Measurements from ENCODE around the gene MYL2. TPM values are rescaled to one million over a fixed set of nuclear protein-coding genes. Genes with fewer than 3 reads are reported as not detected.

The MYL2 gene
- total RNA-seq, 1 experiment from 2014 or later = not detected

DNA sequence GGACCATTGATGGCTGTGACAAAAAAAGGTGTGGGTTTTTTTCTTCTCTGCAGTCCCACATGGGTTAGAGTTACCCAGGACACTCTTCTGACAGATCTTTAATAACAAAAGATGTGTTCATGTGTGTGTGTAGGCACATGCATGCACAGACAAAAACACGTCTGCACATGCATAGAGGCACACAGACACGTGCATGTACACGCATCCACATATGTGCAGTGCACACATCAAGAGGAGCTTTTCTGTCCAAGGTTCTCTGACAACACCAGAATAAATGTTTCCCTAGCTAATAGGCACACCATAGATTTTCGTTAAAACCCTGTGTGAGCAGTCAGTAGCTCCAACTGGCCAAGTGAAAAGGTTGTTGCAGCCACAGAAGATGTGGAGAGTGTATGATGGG, 2.8 kb upstream of the MYL2 start:
- Mint-ChIP-seq H3K9me3 (no peaks in the 10 kb centered on the region), H3K27ac (no peak overlapping the region), H3K36me3 (no peaks in the 10 kb centered on the region), H3K4me3 (no peak overlapping the region), H3K4me1 (peaks cover 28% of the 10 kb centered on the region), H3K27me3 (ENCODE audit: low read depth) (no peaks in the 10 kb centered on the region; the same call in 1 of the 2 replicates)
- ATAC-seq = no peak
- TF ChIP-seq, protein P1, sequence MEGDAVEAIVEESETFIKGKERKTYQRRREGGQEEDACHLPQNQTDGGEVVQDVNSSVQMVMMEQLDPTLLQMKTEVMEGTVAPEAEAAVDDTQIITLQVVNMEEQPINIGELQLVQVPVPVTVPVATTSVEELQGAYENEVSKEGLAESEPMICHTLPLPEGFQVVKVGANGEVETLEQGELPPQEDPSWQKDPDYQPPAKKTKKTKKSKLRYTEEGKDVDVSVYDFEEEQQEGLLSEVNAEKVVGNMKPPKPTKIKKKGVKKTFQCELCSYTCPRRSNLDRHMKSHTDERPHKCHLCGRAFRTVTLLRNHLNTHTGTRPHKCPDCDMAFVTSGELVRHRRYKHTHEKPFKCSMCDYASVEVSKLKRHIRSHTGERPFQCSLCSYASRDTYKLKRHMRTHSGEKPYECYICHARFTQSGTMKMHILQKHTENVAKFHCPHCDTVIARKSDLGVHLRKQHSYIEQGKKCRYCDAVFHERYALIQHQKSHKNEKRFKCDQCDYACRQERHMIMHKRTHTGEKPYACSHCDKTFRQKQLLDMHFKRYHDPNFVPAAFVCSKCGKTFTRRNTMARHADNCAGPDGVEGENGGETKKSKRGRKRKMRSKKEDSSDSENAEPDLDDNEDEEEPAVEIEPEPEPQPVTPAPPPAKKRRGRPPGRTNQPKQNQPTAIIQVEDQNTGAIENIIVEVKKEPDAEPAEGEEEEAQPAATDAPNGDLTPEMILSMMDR (IDR thresholded peaks at IDR 0.05) = no peak
- TF ChIP-seq, protein P2, sequence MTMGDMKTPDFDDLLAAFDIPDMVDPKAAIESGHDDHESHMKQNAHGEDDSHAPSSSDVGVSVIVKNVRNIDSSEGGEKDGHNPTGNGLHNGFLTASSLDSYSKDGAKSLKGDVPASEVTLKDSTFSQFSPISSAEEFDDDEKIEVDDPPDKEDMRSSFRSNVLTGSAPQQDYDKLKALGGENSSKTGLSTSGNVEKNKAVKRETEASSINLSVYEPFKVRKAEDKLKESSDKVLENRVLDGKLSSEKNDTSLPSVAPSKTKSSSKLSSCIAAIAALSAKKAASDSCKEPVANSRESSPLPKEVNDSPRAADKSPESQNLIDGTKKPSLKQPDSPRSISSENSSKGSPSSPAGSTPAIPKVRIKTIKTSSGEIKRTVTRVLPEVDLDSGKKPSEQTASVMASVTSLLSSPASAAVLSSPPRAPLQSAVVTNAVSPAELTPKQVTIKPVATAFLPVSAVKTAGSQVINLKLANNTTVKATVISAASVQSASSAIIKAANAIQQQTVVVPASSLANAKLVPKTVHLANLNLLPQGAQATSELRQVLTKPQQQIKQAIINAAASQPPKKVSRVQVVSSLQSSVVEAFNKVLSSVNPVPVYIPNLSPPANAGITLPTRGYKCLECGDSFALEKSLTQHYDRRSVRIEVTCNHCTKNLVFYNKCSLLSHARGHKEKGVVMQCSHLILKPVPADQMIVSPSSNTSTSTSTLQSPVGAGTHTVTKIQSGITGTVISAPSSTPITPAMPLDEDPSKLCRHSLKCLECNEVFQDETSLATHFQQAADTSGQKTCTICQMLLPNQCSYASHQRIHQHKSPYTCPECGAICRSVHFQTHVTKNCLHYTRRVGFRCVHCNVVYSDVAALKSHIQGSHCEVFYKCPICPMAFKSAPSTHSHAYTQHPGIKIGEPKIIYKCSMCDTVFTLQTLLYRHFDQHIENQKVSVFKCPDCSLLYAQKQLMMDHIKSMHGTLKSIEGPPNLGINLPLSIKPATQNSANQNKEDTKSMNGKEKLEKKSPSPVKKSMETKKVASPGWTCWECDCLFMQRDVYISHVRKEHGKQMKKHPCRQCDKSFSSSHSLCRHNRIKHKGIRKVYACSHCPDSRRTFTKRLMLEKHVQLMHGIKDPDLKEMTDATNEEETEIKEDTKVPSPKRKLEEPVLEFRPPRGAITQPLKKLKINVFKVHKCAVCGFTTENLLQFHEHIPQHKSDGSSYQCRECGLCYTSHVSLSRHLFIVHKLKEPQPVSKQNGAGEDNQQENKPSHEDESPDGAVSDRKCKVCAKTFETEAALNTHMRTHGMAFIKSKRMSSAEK (CRISPR knock-in tag; IDR thresholded peaks at IDR 0.05; ENCODE audit: borderline replicate concordance) = no peak
- no peak for TF ChIP-seq ZBTB21 (CRISPR knock-in tag; IDR thresholded peaks at IDR 0.05; ENCODE audit: borderline replicate concordance)
- CTCF ChIA-PET = interaction anchor here (0.6 to 1.0 kb wide), 3 partner anchors 13 to 95 kb away, joined by 3 to 5 read pairs (median 4); no protein-coding TSS in a partner anchor
- DNase-seq (ENCODE audit: low spot score) = no peak
- POLR2A ChIA-PET = no interaction called here

DNA sequence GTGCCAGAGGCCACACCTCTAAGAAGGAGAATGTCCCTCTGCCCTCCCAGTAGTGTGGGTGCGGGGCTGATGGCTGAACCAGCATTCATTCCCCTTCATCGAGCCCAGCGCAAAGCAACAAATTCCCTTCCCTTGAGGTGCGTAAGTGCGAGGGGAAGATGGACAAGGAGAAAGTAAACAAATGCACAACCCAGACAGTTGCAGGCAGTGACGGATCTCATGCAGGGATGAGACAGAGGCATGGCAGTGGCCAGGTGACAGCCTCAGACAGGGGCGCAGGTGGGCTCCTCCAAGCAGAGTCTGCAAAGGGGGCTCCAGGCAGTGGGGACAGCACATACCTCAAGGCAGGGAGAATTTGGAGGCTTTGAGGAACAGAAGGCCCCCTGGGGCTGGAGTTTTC, 2.3 kb upstream of the MYL2 start:
- no peaks in the 10 kb centered on the region for H3K36me3 Mint-ChIP-seq
- CTCF ChIA-PET = interaction anchor here (0.6 to 1.0 kb wide), 3 partner anchors 14 to 94 kb away, joined by 3 to 5 read pairs (median 4); no protein-coding TSS in a partner anchor
- H3K4me3 Mint-ChIP-seq = no peak overlapping the region
- peaks cover 34% of the 10 kb centered on the region for H3K4me1 Mint-ChIP-seq
- DNase-seq (ENCODE audit: low spot score) (no peak), ATAC-seq (peak; percentile 50; the same call in 1 of the 2 replicates)
- POLR2A ChIA-PET = no interaction called here
- peak overlapping the region; percentile 54; the same call in 1 of the 2 replicates for H3K27ac Mint-ChIP-seq
- no peaks in the 10 kb centered on the region; the same call in 1 of the 2 replicates for H3K27me3 Mint-ChIP-seq (ENCODE audit: low read depth)
- H3K9me3 Mint-ChIP-seq = no peaks in the 10 kb centered on the region
- TF ChIP-seq, protein P3, sequence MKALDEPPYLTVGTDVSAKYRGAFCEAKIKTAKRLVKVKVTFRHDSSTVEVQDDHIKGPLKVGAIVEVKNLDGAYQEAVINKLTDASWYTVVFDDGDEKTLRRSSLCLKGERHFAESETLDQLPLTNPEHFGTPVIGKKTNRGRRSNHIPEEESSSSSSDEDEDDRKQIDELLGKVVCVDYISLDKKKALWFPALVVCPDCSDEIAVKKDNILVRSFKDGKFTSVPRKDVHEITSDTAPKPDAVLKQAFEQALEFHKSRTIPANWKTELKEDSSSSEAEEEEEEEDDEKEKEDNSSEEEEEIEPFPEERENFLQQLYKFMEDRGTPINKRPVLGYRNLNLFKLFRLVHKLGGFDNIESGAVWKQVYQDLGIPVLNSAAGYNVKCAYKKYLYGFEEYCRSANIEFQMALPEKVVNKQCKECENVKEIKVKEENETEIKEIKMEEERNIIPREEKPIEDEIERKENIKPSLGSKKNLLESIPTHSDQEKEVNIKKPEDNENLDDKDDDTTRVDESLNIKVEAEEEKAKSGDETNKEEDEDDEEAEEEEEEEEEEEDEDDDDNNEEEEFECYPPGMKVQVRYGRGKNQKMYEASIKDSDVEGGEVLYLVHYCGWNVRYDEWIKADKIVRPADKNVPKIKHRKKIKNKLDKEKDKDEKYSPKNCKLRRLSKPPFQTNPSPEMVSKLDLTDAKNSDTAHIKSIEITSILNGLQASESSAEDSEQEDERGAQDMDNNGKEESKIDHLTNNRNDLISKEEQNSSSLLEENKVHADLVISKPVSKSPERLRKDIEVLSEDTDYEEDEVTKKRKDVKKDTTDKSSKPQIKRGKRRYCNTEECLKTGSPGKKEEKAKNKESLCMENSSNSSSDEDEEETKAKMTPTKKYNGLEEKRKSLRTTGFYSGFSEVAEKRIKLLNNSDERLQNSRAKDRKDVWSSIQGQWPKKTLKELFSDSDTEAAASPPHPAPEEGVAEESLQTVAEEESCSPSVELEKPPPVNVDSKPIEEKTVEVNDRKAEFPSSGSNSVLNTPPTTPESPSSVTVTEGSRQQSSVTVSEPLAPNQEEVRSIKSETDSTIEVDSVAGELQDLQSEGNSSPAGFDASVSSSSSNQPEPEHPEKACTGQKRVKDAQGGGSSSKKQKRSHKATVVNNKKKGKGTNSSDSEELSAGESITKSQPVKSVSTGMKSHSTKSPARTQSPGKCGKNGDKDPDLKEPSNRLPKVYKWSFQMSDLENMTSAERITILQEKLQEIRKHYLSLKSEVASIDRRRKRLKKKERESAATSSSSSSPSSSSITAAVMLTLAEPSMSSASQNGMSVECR (CRISPR knock-in tag; IDR thresholded peaks at IDR 0.05; ENCODE audit: borderline replicate concordance) = no peak
- TF ChIP-seq JAZF1 (CRISPR knock-in tag; IDR thresholded peaks at IDR 0.05) (no peak), ZNF416 (CRISPR knock-in tag; IDR thresholded peaks at IDR 0.05) (no peak), MYBL2 (CRISPR knock-in tag; IDR thresholded peaks at IDR 0.05) (no peak), TP53 (CRISPR knock-in tag; IDR thresholded peaks at IDR 0.05) (no peak), MXD4 (CRISPR knock-in tag; IDR thresholded peaks at IDR 0.05; ENCODE audit: borderline replicate concordance) (no peak), KAT7 (CRISPR knock-in tag; IDR thresholded peaks at IDR 0.05; ENCODE audit: borderline replicate concordance) (no peak), NR3C1 (CRISPR knock-in tag; conservative IDR thresholded peaks at IDR 0.05; ENCODE audit: low read depth) (no peak)
- TF ChIP-seq, protein P4, sequence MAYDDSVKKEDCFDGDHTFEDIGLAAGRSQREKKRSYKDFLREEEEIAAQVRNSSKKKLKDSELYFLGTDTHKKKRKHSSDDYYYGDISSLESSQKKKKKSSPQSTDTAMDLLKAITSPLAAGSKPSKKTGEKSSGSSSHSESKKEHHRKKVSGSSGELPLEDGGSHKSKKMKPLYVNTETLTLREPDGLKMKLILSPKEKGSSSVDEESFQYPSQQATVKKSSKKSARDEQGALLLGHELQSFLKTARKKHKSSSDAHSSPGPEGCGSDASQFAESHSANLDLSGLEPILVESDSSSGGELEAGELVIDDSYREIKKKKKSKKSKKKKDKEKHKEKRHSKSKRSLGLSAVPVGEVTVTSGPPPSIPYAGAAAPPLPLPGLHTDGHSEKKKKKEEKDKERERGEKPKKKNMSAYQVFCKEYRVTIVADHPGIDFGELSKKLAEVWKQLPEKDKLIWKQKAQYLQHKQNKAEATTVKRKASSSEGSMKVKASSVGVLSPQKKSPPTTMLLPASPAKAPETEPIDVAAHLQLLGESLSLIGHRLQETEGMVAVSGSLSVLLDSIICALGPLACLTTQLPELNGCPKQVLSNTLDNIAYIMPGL (CRISPR knock-in tag; IDR thresholded peaks at IDR 0.05) = no peak
- TF ChIP-seq, protein P5, sequence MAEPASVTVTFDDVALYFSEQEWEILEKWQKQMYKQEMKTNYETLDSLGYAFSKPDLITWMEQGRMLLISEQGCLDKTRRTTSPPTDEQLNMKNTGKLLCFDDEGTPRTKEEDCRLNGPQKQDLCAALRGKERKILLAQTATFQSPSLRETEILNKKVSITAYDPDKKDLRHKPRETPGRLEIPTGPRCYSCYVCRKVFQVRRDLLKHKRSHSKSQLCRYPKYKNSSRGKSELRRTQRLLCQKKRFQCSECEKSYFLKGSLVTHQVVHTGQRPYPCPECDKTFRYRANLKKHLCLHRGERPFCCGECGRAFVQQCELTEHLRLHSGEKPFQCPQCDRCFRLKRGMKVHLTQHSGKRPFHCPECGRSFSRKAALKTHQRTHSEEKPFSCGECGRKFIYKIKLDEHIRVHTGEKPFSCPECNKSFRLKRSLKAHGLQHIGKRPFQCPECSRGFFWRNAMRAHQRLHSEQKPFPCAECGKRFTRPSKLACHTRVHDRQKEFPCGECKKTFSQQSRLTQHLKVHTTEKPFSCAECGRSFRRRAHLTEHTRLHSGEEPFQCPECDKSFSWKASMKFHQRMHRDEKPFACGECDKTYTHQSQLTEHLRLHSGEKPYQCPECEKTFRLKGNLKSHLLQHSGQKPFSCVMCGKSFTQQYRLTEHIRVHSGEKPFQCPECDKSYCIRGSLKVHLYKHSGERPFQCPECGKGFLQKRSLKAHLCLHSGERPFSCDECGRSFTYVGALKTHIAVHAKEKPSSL (CRISPR knock-in tag; conservative IDR thresholded peaks at IDR 0.05) = no peak
- TF ChIP-seq, protein P6, sequence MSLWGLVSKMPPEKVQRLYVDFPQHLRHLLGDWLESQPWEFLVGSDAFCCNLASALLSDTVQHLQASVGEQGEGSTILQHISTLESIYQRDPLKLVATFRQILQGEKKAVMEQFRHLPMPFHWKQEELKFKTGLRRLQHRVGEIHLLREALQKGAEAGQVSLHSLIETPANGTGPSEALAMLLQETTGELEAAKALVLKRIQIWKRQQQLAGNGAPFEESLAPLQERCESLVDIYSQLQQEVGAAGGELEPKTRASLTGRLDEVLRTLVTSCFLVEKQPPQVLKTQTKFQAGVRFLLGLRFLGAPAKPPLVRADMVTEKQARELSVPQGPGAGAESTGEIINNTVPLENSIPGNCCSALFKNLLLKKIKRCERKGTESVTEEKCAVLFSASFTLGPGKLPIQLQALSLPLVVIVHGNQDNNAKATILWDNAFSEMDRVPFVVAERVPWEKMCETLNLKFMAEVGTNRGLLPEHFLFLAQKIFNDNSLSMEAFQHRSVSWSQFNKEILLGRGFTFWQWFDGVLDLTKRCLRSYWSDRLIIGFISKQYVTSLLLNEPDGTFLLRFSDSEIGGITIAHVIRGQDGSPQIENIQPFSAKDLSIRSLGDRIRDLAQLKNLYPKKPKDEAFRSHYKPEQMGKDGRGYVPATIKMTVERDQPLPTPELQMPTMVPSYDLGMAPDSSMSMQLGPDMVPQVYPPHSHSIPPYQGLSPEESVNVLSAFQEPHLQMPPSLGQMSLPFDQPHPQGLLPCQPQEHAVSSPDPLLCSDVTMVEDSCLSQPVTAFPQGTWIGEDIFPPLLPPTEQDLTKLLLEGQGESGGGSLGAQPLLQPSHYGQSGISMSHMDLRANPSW (CRISPR knock-in tag; conservative IDR thresholded peaks at IDR 0.05; ENCODE audit: low read depth) = no peak
- TF ChIP-seq, protein P7, sequence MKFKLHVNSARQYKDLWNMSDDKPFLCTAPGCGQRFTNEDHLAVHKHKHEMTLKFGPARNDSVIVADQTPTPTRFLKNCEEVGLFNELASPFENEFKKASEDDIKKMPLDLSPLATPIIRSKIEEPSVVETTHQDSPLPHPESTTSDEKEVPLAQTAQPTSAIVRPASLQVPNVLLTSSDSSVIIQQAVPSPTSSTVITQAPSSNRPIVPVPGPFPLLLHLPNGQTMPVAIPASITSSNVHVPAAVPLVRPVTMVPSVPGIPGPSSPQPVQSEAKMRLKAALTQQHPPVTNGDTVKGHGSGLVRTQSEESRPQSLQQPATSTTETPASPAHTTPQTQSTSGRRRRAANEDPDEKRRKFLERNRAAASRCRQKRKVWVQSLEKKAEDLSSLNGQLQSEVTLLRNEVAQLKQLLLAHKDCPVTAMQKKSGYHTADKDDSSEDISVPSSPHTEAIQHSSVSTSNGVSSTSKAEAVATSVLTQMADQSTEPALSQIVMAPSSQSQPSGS (CRISPR knock-in tag; IDR thresholded peaks at IDR 0.05; ENCODE audit: borderline replicate concordance, low read depth) = no peak

Measured in WTC11 (cell line).